DND-41 (cell line): ENCODE measurements around the gene CNBD2.
"Not testable (repeated sequence)": the region's sequence is repeated elsewhere in the genome, so short reads cannot be mapped to it uniquely, and the experiment has no call there.

ENCODE experiments used
- ATAC-seq: fragments of 200-7000 bp; cut with Tn5 transposase; 3 replicates; pipeline ENCODE4 v1.9.1; 2021; ENCODE audit warnings: low read depth; ENCODE audit not compliant: insufficient read depth
- DNase-seq: peaks from one replicate; pipeline ENCODE4 v3.0.0-alpha.2; 2020
- H2AFZ ChIP-seq: 2 replicates; pipeline ENCODE4 v1.6.0; 2012; ENCODE audit warnings: low read depth, low read length
- H3K27ac ChIP-seq: 2 replicates; pipeline ENCODE4 v1.5.1; 2012; ENCODE audit warnings: low read length, inconsistent platforms
- H3K27me3 ChIP-seq: fragments of 200-600 bp; sonication (generic); 2 replicates; pipeline ENCODE4 v1.6.0; 2012; ENCODE audit warnings: low read length, mild to moderate bottlenecking, inconsistent platforms; ENCODE audit not compliant: insufficient read depth, poor library complexity
- H3K36me3 ChIP-seq: 2 replicates; pipeline ENCODE4 v1.5.1; 2012; ENCODE audit warnings: low read length, inconsistent platforms; ENCODE audit not compliant: insufficient read depth
- H3K4me1 ChIP-seq: 2 replicates; pipeline ENCODE4 v1.5.1; 2012; ENCODE audit warnings: mild to moderate bottlenecking, low read length; ENCODE audit not compliant: insufficient read depth
- H3K4me2 ChIP-seq: 2 replicates; pipeline ENCODE4 v1.6.0; 2012; ENCODE audit warnings: mild to moderate bottlenecking, moderate library complexity, low read length, inconsistent platforms; ENCODE audit not compliant: insufficient read depth
- H3K4me3 ChIP-seq, 2 experiments: fragments of 200-600 bp in 1 of 2; shearing (Covaris generic) in 1 of 2; 2 replicates each; pipeline ENCODE4 v1.5.1; 2012 to 2016; ENCODE audit warnings: inconsistent platforms in 2 of 2, low read length in 2 of 2, mild to moderate bottlenecking in 2 of 2, low read depth in 1 of 2, moderate library complexity in 1 of 2
- H3K79me2 ChIP-seq: 2 replicates; pipeline ENCODE4 v1.6.0; 2012; ENCODE audit warnings: low read length, inconsistent platforms; ENCODE audit not compliant: insufficient read depth
- H3K9ac ChIP-seq: 2 replicates; pipeline ENCODE4 v1.6.0; 2012; ENCODE audit warnings: low read depth, mild to moderate bottlenecking, inconsistent platforms, low read length, moderate library complexity
- H3K9me3 ChIP-seq: 2 replicates; pipeline ENCODE4 v1.5.1; 2012; ENCODE audit warnings: low read length, moderate library complexity, mild to moderate bottlenecking, inconsistent platforms; ENCODE audit not compliant: insufficient read depth, severe bottlenecking
- H4K20me1 ChIP-seq: 2 replicates; pipeline ENCODE4 v1.6.0; 2012; ENCODE audit warnings: low read length; ENCODE audit not compliant: insufficient read depth
- CTCF ChIP-seq: IDR thresholded peaks from 2 replicates; pipeline ENCODE4 v1.5.1; 2012; ENCODE audit warnings: borderline replicate concordance, low read length, moderate library complexity, mild to moderate bottlenecking; ENCODE audit not compliant: poor library complexity, severe bottlenecking; ENCODE audit errors: extremely low read depth
- EZH2 ChIP-seq: IDR thresholded peaks from 3 replicates; pipeline ENCODE4 v1.6.1; 2012; ENCODE audit warnings: borderline replicate concordance, low read depth, mild to moderate bottlenecking, moderate library complexity, low read length, inconsistent platforms; ENCODE audit not compliant: severe bottlenecking

Gene CNBD2

GRCh38 chr20:35991142-35991771, 22.9 kb downstream of the CNBD2 start:
- no peaks in the 10 kb centered on the region for H3K9me3 ChIP-seq
- TF ChIP-seq EZH2, result no peak
- TF ChIP-seq CTCF, result peak; percentile 54
- H3K79me2 ChIP-seq, result no peaks in the 10 kb centered on the region
- DNase-seq, result peak; percentile 36
- no peak overlapping the region for H3K4me3 ChIP-seq
- no peak overlapping the region for H3K27ac ChIP-seq
- H3K9ac ChIP-seq, result no peak overlapping the region
- H3K36me3 ChIP-seq, result no peaks in the 10 kb centered on the region
- H3K27me3 ChIP-seq, result no peaks in the 10 kb centered on the region
- peak; percentile 53; the same call in 1 of the 3 replicates for ATAC-seq
- H3K4me1 ChIP-seq, result no peaks in the 10 kb centered on the region
- H3K4me2 ChIP-seq, result no peak overlapping the region
- no peak overlapping the region for H2AFZ ChIP-seq
- no peaks in the 10 kb centered on the region for H4K20me1 ChIP-seq

- H3K4me2 ChIP-seq, result no peak overlapping the region; the same call in 1 of the 2 replicates
- no peak overlapping the region for H3K4me3 ChIP-seq
- no peaks in the 10 kb centered on the region for H3K79me2 ChIP-seq
- H3K27ac ChIP-seq, result no peak overlapping the region
- no peaks in the 10 kb centered on the region for H3K4me1 ChIP-seq
- H2AFZ ChIP-seq, result no peak overlapping the region
- ATAC-seq (peak; percentile 87), DNase-seq (peak; percentile 67)
- TF ChIP-seq EZH2 (no peak), CTCF (peak; percentile 92)
- no peaks in the 10 kb centered on the region for H4K20me1 ChIP-seq
- H3K9me3 ChIP-seq, result no peaks in the 10 kb centered on the region
- H3K27me3 ChIP-seq, result no peaks in the 10 kb centered on the region
- H3K36me3 ChIP-seq, result no peaks in the 10 kb centered on the region
- H3K9ac ChIP-seq, result no peak overlapping the region
These were observed 24.4 kb downstream of the CNBD2 start for GRCh38 chr20:35992713-35993335.

- Histone ChIP-seq H4K20me1 (no peaks in the 10 kb centered on the region), H3K36me3 (no peaks in the 10 kb centered on the region), H3K4me2 (no peak overlapping the region), H3K79me2 (no peaks in the 10 kb centered on the region), H3K4me1 (no peaks in the 10 kb centered on the region), H3K27me3 (no peaks in the 10 kb centered on the region), H3K9me3 (no peaks in the 10 kb centered on the region), H2AFZ (no peak overlapping the region), H3K4me3 (no peak overlapping the region), H3K9ac (no peak overlapping the region), H3K27ac (no peak overlapping the region)
- ATAC-seq, result peak; percentile 90
- TF ChIP-seq CTCF (peak; percentile 97), EZH2 (no peak)
- peak; percentile 83 for DNase-seq
These were observed 26.6 kb downstream of the CNBD2 start for GRCh38 chr20:35994994-35995453.

- ATAC-seq, H3K4me3 ChIP-seq: not testable (repeated sequence)
These were observed 28.1 kb downstream of the CNBD2 start for GRCh38 chr20:35996492-35996891.

GRCh38 chr20:36001331-36001730, 32.9 kb downstream of the CNBD2 start:
- H3K36me3 ChIP-seq, ATAC-seq, H3K4me3 ChIP-seq, H4K20me1 ChIP-seq, H2AFZ ChIP-seq, DNase-seq, H3K4me2 ChIP-seq, H3K79me2 ChIP-seq, H3K9ac ChIP-seq, H3K27ac ChIP-seq, H3K4me1 ChIP-seq, H3K27me3 ChIP-seq: not testable (repeated sequence)
- H3K9me3 ChIP-seq, result peaks cover 16% of the 10 kb centered on the region

More at GRCh38 chr20:35996492-35996891, 28.1 kb downstream of the CNBD2 start:
- H3K4me1 ChIP-seq, H4K20me1 ChIP-seq, H2AFZ ChIP-seq, DNase-seq, H3K27ac ChIP-seq, H3K27me3 ChIP-seq, H3K4me2 ChIP-seq, H3K9ac ChIP-seq, H3K9me3 ChIP-seq, H3K36me3 ChIP-seq, H3K79me2 ChIP-seq: not testable (repeated sequence)
